Measurements from ENCODE around the gene TLCD3B. TPM values are rescaled to one million over a fixed set of nuclear protein-coding genes. Genes with fewer than 3 reads are reported as not detected.

TLCD3B gene
- total and polyA plus RNA-seq, 9 of the 15 experiments (the other 6 are each of a cell fraction or from before 2014, with no cell fraction given) = 0.10 to 0.52 (median 0.23) TPM; not detected in 4

- no peak for TF ChIP-seq ZNF124 (CRISPR knock-in tag; IDR thresholded peaks at IDR 0.05)
- TF ChIP-seq MAFG (tag; conservative IDR thresholded peaks at IDR 0.05) = no peak
- TF ChIP-seq BHLHE40 (IDR thresholded peaks at IDR 0.05; ENCODE audit: low read length) = peak; percentile 93
- no peak for TF ChIP-seq RFX7 (CRISPR knock-in tag; IDR thresholded peaks at IDR 0.05)
- no peak for TF ChIP-seq HOXB6 (CRISPR knock-in tag; IDR thresholded peaks at IDR 0.05; ENCODE audit: borderline replicate concordance)
- no peak for TF ChIP-seq CBX8 (IDR thresholded peaks at IDR 0.05; ENCODE audit: borderline replicate concordance, extremely low read depth, low read depth, low read length, poor library complexity, severe bottlenecking)
- TF ChIP-seq ELK1 (CRISPR knock-in tag; IDR thresholded peaks at IDR 0.05) = no peak
- no peak for TF ChIP-seq ADNP (tag; IDR thresholded peaks at IDR 0.05)
- no peak for TF ChIP-seq UBTF (IDR thresholded peaks at IDR 0.05; ENCODE audit: borderline replicate concordance in 1 of 2, low read depth in 2 of 2, low read length in 2 of 2)
- TF ChIP-seq TRIM24 (IDR thresholded peaks at IDR 0.05) = no peak
- no peak for TF ChIP-seq HNRNPK (IDR thresholded peaks at IDR 0.05; ENCODE audit: low read depth, low read length, poor library complexity, severe bottlenecking)
- TF ChIP-seq TCFL5 (CRISPR knock-in tag; conservative IDR thresholded peaks at IDR 0.05) = no peak
- no peak for TF ChIP-seq EP300 (IDR thresholded peaks at IDR 0.05; ENCODE audit: low read length)
- no peak for TF ChIP-seq NBN (IDR thresholded peaks at IDR 0.05; ENCODE audit: low read depth)
- TF ChIP-seq ZNF740 (CRISPR knock-in tag; IDR thresholded peaks at IDR 0.05) = no peak
- no peak for TF ChIP-seq ZNF740 (tag; IDR thresholded peaks at IDR 0.05)
Measured at GRCh38 chr16:29995911-29996765, 34.9 kb downstream of the TLCD3B start, which contains the start of gene INO80E (continued).

Measured in K562 (cell line).